A549 (cell line): ENCODE results near the gene GSKIP. TPM values are rescaled to one million over a fixed set of nuclear protein-coding genes. Genes with fewer than 3 reads are reported as not detected.

Source experiments
- ATAC-seq, 2 experiments: fragments of 200-7000 bp in 1 of 2; fragments of >200 bp in 1 of 2; cut with Nextera tagmentation in 1 of 2; cut with Tn5 transposase in 1 of 2; 3 replicates each; pipeline versions ENCODE4 v1.8.0 to v1.9.1; 2018 to 2020; ENCODE audit warnings: mild to moderate bottlenecking in 1 of 2, moderate library complexity in 1 of 2
- CTCF ChIA-PET: fragments of 300-600 bp; sonication (Branson Sonifier 250); formaldehyde crosslinking; extraction: SDS; loops from one replicate; lab custom pipeline; 2021; ENCODE audit warnings: antibody characterized with exemption, inconsistent platforms; lab: Yijun Ruan, JAX
- POLR2A ChIA-PET: fragments of 350-600 bp; formaldehyde crosslinking; extraction: SDS; loops from one replicate; lab custom pipeline; 2021; ENCODE audit warnings: antibody characterized with exemption, inconsistent platforms; lab: Yijun Ruan, JAX
- DNase-seq, 2 experiments: peaks; one replicate each; pipeline versions ENCODE4 v3.0.0 to v3.0.0-alpha.2; 2011 to 2016; ENCODE audit warnings: low read depth in 1 of 2, low spot score in 1 of 2
- FAIRE-seq: peaks from 2 replicates; lab custom pipeline; 2011; peaks lifted over from hg19 to GRCh38; lab: Jason Lieb, UNC
- H3K27ac ChIP-seq, 2 experiments: fragments of >200 bp; sonication (Bioruptor Twin); formaldehyde crosslinking; 3 replicates each; pipeline ENCODE4 v1.5.1; 2016 to 2017
- H3K4me1 ChIP-seq: fragments of >200 bp; sonication (Bioruptor Twin); formaldehyde crosslinking; 3 replicates; pipeline ENCODE4 v1.6.1; 2016
- H3K4me2 ChIP-seq: fragments of >200 bp; sonication (Bioruptor Twin); formaldehyde crosslinking; 3 replicates; pipeline ENCODE4 v1.6.1; 2016
- H3K4me3 ChIP-seq: fragments of >200 bp; sonication (Bioruptor Twin); formaldehyde crosslinking; 3 replicates; pipeline ENCODE4 v1.5.1; 2016
- H3K9me3 ChIP-seq: fragments of >200 bp; sonication (Bioruptor Twin); formaldehyde crosslinking; 3 replicates; pipeline ENCODE4 v1.6.1; 2016
- CBX2 ChIP-seq: fragments of 200-600 bp; sonication (generic); IDR thresholded peaks from 2 replicates; pipeline ENCODE4 v1.6.1; 2016; ENCODE audit warnings: low read depth, mild to moderate bottlenecking, borderline replicate concordance
- CBX8 ChIP-seq: fragments of 200-600 bp; sonication (generic); IDR thresholded peaks from 2 replicates; pipeline ENCODE4 v1.6.1; 2016
- EHF ChIP-seq: fragments of 250-450 bp; sonication (Bioruptor Pico); IDR thresholded peaks from 2 replicates; pipeline ENCODE4 v1.5.0; 2020; ENCODE audit warnings: mild to moderate bottlenecking
- ELK1 ChIP-seq: fragments of 150-350 bp; IDR thresholded peaks from 2 replicates; pipeline ENCODE4 v1.6.1; 2014; ENCODE audit warnings: low read depth, mild to moderate bottlenecking, low read length
- FOSL2 ChIP-seq, 2 experiments: fragments of 450-650 bp in 1 of 2; fragments of >200 bp in 1 of 2; sonication (Bioruptor Twin) in 1 of 2; formaldehyde crosslinking; IDR thresholded peaks; 2 replicates each; pipeline versions ENCODE4 v1.5.0 to v1.6.1; 2016 to 2020; ENCODE audit warnings: mild to moderate bottlenecking in 1 of 2, moderate library complexity in 1 of 2
- HDAC2 ChIP-seq: fragments of 200-600 bp; sonication (generic); IDR thresholded peaks from 2 replicates; pipeline ENCODE4 v1.6.1; 2016
- HEYL ChIP-seq: fragments of 250-450 bp; sonication (Bioruptor Pico); IDR thresholded peaks from 2 replicates; pipeline ENCODE4 v1.8.0; 2021; ENCODE audit warnings: mild to moderate bottlenecking, moderate library complexity
- HOXA7 ChIP-seq: fragments of 250-450 bp; sonication (Bioruptor Pico); IDR thresholded peaks from 2 replicates; pipeline ENCODE4 v1.5.0; 2020; ENCODE audit warnings: mild to moderate bottlenecking, moderate library complexity
- HOXB13 ChIP-seq: fragments of 250-450 bp; sonication (Bioruptor Pico); IDR thresholded peaks from 2 replicates; pipeline ENCODE4 v1.5.0; 2020; ENCODE audit warnings: low read depth, mild to moderate bottlenecking, moderate library complexity
- JUN ChIP-seq, 2 experiments: fragments of >200 bp; sonication (Bioruptor Twin); formaldehyde crosslinking; IDR thresholded peaks; 2 replicates in 1 of 2; 3 replicates in 1 of 2; pipeline ENCODE4 v1.6.1; 2016 to 2017
- MAZ ChIP-seq: fragments of 150-350 bp; IDR thresholded peaks from 2 replicates; pipeline ENCODE4 v1.6.1; 2014; ENCODE audit warnings: antibody characterized with exemption, low read depth, low read length, borderline replicate concordance
- NPAS2 ChIP-seq: fragments of 250-450 bp; sonication (Bioruptor Pico); IDR thresholded peaks from 2 replicates; pipeline ENCODE4 v1.8.0; 2022; ENCODE audit warnings: mild to moderate bottlenecking, moderate library complexity, borderline replicate concordance
- NR3C1 ChIP-seq: fragments of >200 bp; sonication (Bioruptor Twin); formaldehyde crosslinking; IDR thresholded peaks from 3 replicates; pipeline ENCODE4 v1.6.1; 2017
- PHF8 ChIP-seq: fragments of 200-600 bp; sonication (generic); IDR thresholded peaks from 2 replicates; pipeline ENCODE4 v1.6.1; 2016; ENCODE audit warnings: low read depth, mild to moderate bottlenecking, antibody characterized with exemption, moderate library complexity, borderline replicate concordance
- POLR2A ChIP-seq: IDR thresholded peaks from 2 replicates; pipeline ENCODE4 v1.6.1; 2012; ENCODE audit warnings: mild to moderate bottlenecking, low read length
- RAD21 ChIP-seq, 2 experiments: fragments of >200 bp in 1 of 2; sonication (Bioruptor Twin) in 1 of 2; formaldehyde crosslinking in 1 of 2; IDR thresholded peaks in 1 of 2; conservative IDR thresholded peaks in 1 of 2; 2 replicates in 1 of 2; 3 replicates in 1 of 2; pipeline ENCODE4 v1.6.1; 2012 to 2018; ENCODE audit warnings: inconsistent platforms in 1 of 2
- REST ChIP-seq: fragments of 200-600 bp; sonication (generic); IDR thresholded peaks from 2 replicates; pipeline ENCODE4 v1.6.1; 2016; ENCODE audit warnings: antibody characterized with exemption, mild to moderate bottlenecking, moderate library complexity
- RFX5 ChIP-seq: fragments of 450-650 bp; IDR thresholded peaks from 2 replicates; pipeline ENCODE4 v1.7.1; 2014; ENCODE audit warnings: antibody characterized with exemption, mild to moderate bottlenecking, moderate library complexity
- SMC3 ChIP-seq: fragments of >200 bp; sonication (Bioruptor Twin); formaldehyde crosslinking; IDR thresholded peaks from 3 replicates; pipeline ENCODE4 v1.6.1; 2018; ENCODE audit warnings: inconsistent platforms
- TFCP2L1 ChIP-seq: fragments of 250-450 bp; sonication (Bioruptor Pico); IDR thresholded peaks from 2 replicates; pipeline ENCODE4 v1.5.0; 2021; ENCODE audit warnings: mild to moderate bottlenecking
- ZC3H11A ChIP-seq: fragments of 450-650 bp; IDR thresholded peaks from 2 replicates; pipeline ENCODE4 v1.6.1; 2014; ENCODE audit warnings: antibody characterized with exemption, mild to moderate bottlenecking
- ZSCAN20 ChIP-seq: fragments of 250-450 bp; sonication (Bioruptor Pico); IDR thresholded peaks from 2 replicates; pipeline ENCODE4 v1.8.0; 2022; ENCODE audit warnings: mild to moderate bottlenecking, moderate library complexity
- WGBS: methylation state at CpG from one replicate; pipeline ENCODE4 v1.1.6; 2017; ENCODE audit errors: missing lambda C conversion rate; 5-methylcytosine and 5-hydroxymethylcytosine counted together
- polyA minus RNA-seq: library from RNA; depleted of rRNA, polyadenylated mRNA; stranded (reverse); fragments of >200 nt; gene quantifications from 2 replicates; pipeline ENCODE4 v1.2.3, GENCODE V29; 2011; rRNA and poly(A)+ RNA removed
- polyA plus RNA-seq, 4 experiments: library from polyadenylated mRNA; depleted of rRNA in 3 of 4; stranded (reverse); fragments of >200 nt; fragmentation: RNase III in 1 of 4; extraction: RNeasy Plus Mini Kit Qiagen cat#74134 plus additional on column Dnase treatment in 1 of 4; gene quantifications; 2 replicates in 3 of 4; 3 replicates in 1 of 4; pipeline ENCODE4 v1.2.3, GENCODE V29; 2011 to 2017
- TF ChIP-seq, protein P1 (sequence below): fragments of >200 bp; sonication (Bioruptor Twin); formaldehyde crosslinking; IDR thresholded peaks from 3 replicates; pipeline ENCODE4 v1.6.1; 2016

Gene GSKIP, protein sequence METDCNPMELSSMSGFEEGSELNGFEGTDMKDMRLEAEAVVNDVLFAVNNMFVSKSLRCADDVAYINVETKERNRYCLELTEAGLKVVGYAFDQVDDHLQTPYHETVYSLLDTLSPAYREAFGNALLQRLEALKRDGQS
- polyA plus RNA-seq (2011; rRNA removed) (36.6 and 57.8 TPM in 2 replicates), polyA plus RNA-seq (2017; fragmentation: RNase III; extraction: RNeasy Plus Mini Kit Qiagen cat#74134 plus additional on column Dnase treatment) (25.9 to 31.8 TPM (median 30.9 TPM) in 3 replicates), polyA minus RNA-seq (9.8 TPM in 2 replicates)
- 7.5 and 7.7 TPM in 2 replicates for polyA plus RNA-seq (2012; cell fraction: cytosol; rRNA removed)
- polyA plus RNA-seq (2012; cell fraction: nucleus; rRNA removed) = 1.9 and 3.6 TPM in 2 replicates

DNA sequence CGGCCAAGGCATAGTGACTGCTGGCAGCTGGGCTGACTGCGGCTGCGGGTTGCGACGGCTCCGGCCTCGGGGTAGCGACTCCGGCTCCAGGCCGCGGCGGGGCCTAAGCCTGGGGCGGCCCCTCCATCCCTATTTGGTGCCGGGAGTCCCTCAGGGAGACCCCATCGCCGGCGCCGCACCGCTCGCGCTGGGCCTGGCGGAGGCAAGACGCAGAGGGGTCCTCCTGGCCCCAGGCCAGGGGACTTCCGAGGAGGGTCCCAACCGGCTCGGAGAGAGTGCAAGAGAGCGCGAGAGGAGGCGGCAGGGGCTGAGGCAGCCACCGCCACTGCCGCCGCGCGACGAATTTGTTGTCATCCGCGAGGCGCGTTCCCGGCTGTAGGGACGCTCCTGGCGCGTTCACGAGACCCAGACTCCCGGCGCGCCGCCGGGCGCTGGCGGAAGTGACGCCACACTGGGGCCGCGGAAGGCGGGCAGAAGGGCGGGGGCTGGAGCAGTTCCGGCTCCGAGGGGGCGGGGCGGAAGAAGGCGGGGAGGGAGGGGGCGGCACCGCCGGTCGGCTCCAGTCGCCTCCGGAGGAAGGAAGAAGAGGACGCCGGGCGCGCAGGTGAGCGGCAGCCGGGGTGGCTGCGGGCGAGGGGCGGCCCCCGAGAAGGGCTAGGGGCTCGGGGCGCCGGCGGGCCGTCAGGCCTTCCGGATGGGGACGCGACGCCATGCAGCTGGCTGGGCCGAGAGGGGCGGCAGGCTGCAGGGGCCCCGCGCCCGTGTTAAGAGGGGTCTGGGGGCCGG is at the start of gene GSKIP, which contains the start of gene ATG2B:
TSS of gene GSKIP (plus strand) at position 562 of the 786 bp plus-strand sequence. CDS start 18,722 bp downstream, outside the sequence.
TSS of gene ATG2B (minus strand) at position 377 of the 786 bp plus-strand sequence. CDS start at position 12, 365 bp downstream.
- no peaks in the 10 kb centered on the region for H3K9me3 ChIP-seq
- no peak for FAIRE-seq
- CTCF ChIA-PET = interaction anchor here (0.6 to 1.4 kb wide), 3 partner anchors 26 to 588 kb away, joined by 3 read pairs; no protein-coding TSS in a partner anchor
- TF ChIP-seq, protein P1, sequence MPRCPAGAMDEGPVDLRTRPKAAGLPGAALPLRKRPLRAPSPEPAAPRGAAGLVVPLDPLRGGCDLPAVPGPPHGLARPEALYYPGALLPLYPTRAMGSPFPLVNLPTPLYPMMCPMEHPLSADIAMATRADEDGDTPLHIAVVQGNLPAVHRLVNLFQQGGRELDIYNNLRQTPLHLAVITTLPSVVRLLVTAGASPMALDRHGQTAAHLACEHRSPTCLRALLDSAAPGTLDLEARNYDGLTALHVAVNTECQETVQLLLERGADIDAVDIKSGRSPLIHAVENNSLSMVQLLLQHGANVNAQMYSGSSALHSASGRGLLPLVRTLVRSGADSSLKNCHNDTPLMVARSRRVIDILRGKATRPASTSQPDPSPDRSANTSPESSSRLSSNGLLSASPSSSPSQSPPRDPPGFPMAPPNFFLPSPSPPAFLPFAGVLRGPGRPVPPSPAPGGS = peak; percentile 82; the same call in 2 of the 3 replicates
- TF ChIP-seq POLR2A (peak; percentile 72), JUN (IDR thresholded peaks at IDR 0.05) (peak in 1 of 2 experiments; percentile 72; a peak in 1 of 5 replicates), PHF8 (peak; percentile 49; the same call in 1 of the 2 replicates), ZC3H11A (no peak)
- TF ChIP-seq, all 56 proteins: peak for 4
- Histone ChIP-seq H3K4me1 (peaks cover 19% of the 10 kb centered on the region; the same call in 2 of the 3 replicates), H3K4me3 (peak within 1 kb of the TSS; percentile 91), H3K4me2 (peak within 1 kb of the TSS; percentile 94), H3K27ac (peak within 1 kb of the TSS; percentile 81 to 91)
- WGBS = 0% methylated on average over 1 of the region's 92 CpGs
- POLR2A ChIA-PET = interaction anchor here (0.6 to 0.7 kb wide), 2 partner anchors 18 to 29 kb away, joined by 3 read pairs; partner anchors contain the start of gene AK7
- ATAC-seq (peak; percentile 87), DNase-seq (peak; percentile 75 to 89)

- ATAC-seq (no peak), FAIRE-seq (no peak), DNase-seq (no peak)
- TF ChIP-seq MAZ (no peak), ZSCAN20 (CRISPR knock-in tag) (no peak), CBX2 (no peak), HOXB13 (no peak), TFCP2L1 (CRISPR knock-in tag) (no peak), FOSL2 (IDR thresholded peaks at IDR 0.05) (no peak), FOSL2 (CRISPR knock-in tag; IDR thresholded peaks at IDR 0.05) (no peak), CBX8 (no peak), RAD21 (conservative IDR thresholded peaks at IDR 0.05 in 1 of 2, IDR thresholded peaks at IDR 0.05 in 1 of 2) (no peak), NPAS2 (no peak), NR3C1 (no peak), ELK1 (no peak), HOXA7 (no peak), EHF (CRISPR knock-in tag) (no peak), SMC3 (no peak), REST (no peak), HEYL (no peak), RFX5 (no peak), HDAC2 (no peak)
- H3K9me3 ChIP-seq = no peaks in the 10 kb centered on the region
- 86% methylated on average over 3 of the region's 3 CpGs for WGBS
- ChIA-PET POLR2A (no interaction called here), CTCF (interaction anchor here (1.4 kb wide), 1 partner anchor 322 kb away, joined by 3 read pairs; no protein-coding TSS in a partner anchor)
- no peak overlapping the region for H3K27ac ChIP-seq
- 0 out of 3 replicates have a peak, but pooled peaks cover under 1% of the 10 kb centered on the region for H3K4me1 ChIP-seq
- no peak overlapping the region for H3K4me3 ChIP-seq
- no peak overlapping the region for H3K4me2 ChIP-seq
These were observed 47.2 kb upstream of the GSKIP start for GRCh38 chr14:96316087-96316486.
